ENCODE measurements around the gene CUL5.

GRCh38 chr11:108019870-108020540, 11.3 kb downstream of the CUL5 start:
- TF ChIP-seq CTCF (IDR thresholded peaks at IDR 0.05): no peak
- TF ChIP-seq POLR2A (IDR thresholded peaks at IDR 0.05): no peak
